ENCODE measurements around the gene SCAI.

SCAI gene

GRCh38 chr9:125126019-125126746 is 17.1 kb downstream of the SCAI start (continued):
- TF ChIP-seq ZBTB26 (tag by site-specific recombination; optimal IDR thresholded peaks at IDR 0.05) (no peak), ZNF639 (tag by site-specific recombination; IDR thresholded peaks at IDR 0.05) (no peak), ZNF658 (tag by site-specific recombination; IDR thresholded peaks at IDR 0.05) (no peak), ZNF560 (tag by site-specific recombination; IDR thresholded peaks at IDR 0.05; ENCODE audit: borderline replicate concordance) (no peak), ZNF2 (tag by site-specific recombination; IDR thresholded peaks at IDR 0.05) (no peak), GLIS2 (tag by site-specific recombination; IDR thresholded peaks at IDR 0.05) (0 out of 2 replicates have a peak, but pooled peaks have one; percentile 25), ZSCAN18 (tag by site-specific recombination; IDR thresholded peaks at IDR 0.05) (no peak), ZNF398 (tag by site-specific recombination; IDR thresholded peaks at IDR 0.05) (peak; percentile 26; the same call in 1 of the 2 replicates), ZNF221 (tag by site-specific recombination; IDR thresholded peaks at IDR 0.05; ENCODE audit: borderline replicate concordance) (no peak), OVOL3 (tag by site-specific recombination; IDR thresholded peaks at IDR 0.05) (no peak), ZNF624 (tag by site-specific recombination; IDR thresholded peaks at IDR 0.05) (no peak), ZBTB21 (tag by site-specific recombination; IDR thresholded peaks at IDR 0.05) (no peak), SP7 (tag by site-specific recombination; IDR thresholded peaks at IDR 0.05) (no peak), ZFHX2 (tag by site-specific recombination; conservative IDR thresholded peaks at IDR 0.05) (peak; percentile 87), EGR2 (tag by site-specific recombination; IDR thresholded peaks at IDR 0.05; ENCODE audit: low read depth) (peak; percentile 80), GLI2 (tag by site-specific recombination; IDR thresholded peaks at IDR 0.05; ENCODE audit: borderline replicate concordance, low read depth) (no peak), ZNF692 (tag by site-specific recombination; IDR thresholded peaks at IDR 0.05) (no peak), ZFP3 (tag by site-specific recombination; IDR thresholded peaks at IDR 0.05; ENCODE audit: low read depth) (no peak), ZBTB17 (tag by site-specific recombination; IDR thresholded peaks at IDR 0.05) (peak; percentile 48; the same call in 1 of the 2 replicates), ZNF366 (tag by site-specific recombination; conservative IDR thresholded peaks at IDR 0.05) (no peak)
- TF ChIP-seq, protein P1, sequence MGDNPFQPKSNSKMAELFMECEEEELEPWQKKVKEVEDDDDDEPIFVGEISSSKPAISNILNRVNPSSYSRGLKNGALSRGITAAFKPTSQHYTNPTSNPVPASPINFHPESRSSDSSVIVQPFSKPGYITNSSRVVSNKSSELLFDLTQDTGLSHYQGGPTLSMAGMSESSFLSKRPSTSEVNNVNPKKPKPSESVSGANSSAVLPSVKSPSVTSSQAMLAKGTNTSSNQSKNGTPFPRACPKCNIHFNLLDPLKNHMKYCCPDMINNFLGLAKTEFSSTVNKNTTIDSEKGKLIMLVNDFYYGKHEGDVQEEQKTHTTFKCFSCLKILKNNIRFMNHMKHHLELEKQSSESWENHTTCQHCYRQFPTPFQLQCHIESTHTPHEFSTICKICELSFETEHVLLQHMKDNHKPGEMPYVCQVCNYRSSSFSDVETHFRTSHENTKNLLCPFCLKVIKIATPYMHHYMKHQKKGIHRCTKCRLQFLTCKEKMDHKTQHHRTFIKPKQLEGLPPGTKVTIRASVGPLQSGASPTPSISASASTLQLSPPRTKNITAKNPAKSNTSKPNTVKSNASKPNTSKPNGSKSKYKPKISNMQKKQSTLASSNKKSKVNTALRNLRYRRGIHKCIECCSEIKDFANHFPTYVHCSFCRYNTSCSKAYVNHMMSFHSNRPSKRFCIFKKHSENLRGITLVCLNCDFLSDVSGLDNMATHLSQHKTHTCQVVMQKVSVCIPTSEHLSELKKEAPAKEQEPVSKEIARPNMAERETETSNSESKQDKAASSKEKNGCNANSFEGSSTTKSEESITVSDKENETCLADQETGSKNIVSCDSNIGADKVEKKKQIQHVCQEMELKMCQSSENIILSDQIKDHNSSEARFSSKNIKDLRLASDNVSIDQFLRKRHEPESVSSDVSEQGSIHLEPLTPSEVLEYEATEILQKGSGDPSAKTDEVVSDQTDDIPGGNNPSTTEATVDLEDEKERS (tag by site-specific recombination; IDR thresholded peaks at IDR 0.05): no peak
- TF ChIP-seq, protein P2, sequence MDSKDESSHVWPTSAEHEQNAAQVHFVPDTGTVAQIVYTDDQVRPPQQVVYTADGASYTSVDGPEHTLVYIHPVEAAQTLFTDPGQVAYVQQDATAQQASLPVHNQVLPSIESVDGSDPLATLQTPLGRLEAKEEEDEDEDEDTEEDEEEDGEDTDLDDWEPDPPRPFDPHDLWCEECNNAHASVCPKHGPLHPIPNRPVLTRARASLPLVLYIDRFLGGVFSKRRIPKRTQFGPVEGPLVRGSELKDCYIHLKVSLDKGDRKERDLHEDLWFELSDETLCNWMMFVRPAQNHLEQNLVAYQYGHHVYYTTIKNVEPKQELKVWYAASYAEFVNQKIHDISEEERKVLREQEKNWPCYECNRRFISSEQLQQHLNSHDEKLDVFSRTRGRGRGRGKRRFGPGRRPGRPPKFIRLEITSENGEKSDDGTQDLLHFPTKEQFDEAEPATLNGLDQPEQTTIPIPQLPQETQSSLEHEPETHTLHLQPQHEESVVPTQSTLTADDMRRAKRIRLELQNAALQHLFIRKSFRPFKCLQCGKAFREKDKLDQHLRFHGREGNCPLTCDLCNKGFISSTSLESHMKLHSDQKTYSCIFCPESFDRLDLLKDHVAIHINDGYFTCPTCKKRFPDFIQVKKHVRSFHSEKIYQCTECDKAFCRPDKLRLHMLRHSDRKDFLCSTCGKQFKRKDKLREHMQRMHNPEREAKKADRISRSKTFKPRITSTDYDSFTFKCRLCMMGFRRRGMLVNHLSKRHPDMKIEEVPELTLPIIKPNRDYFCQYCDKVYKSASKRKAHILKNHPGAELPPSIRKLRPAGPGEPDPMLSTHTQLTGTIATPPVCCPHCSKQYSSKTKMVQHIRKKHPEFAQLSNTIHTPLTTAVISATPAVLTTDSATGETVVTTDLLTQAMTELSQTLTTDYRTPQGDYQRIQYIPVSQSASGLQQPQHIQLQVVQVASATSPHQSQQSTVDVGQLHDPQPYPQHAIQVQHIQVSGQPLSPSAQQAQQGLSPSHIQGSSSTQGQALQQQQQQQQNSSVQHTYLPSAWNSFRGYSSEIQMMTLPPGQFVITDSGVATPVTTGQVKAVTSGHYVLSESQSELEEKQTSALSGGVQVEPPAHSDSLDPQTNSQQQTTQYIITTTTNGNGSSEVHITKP (tag by site-specific recombination; IDR thresholded peaks at IDR 0.05): no peak
- TF ChIP-seq, protein P3, sequence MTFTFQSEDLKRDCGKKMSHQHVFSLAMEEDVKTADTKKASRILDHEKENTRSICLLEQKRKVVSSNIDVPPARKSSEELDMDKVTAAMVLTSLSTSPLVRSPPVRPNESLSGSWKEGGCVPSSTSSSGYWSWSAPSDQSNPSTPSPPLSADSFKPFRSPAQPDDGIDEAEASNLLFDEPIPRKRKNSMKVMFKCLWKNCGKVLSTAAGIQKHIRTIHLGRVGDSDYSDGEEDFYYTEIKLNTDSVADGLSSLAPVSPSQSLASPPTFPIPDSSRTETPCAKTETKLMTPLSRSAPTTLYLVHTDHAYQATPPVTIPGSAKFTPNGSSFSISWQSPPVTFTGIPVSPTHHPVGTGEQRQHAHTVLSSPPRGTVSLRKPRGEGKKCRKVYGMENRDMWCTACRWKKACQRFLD (tag by site-specific recombination; IDR thresholded peaks at IDR 0.05): no peak
